LNCAP (cell line): ENCODE measurements around the gene BCL7A.

Source experiments
- TF ChIP-seq, protein P1 (sequence below): fragments of 450-650 bp; IDR thresholded peaks from 2 replicates; pipeline ENCODE4 v1.5.1; 2017; ENCODE audit warnings: mild to moderate bottlenecking

Gene BCL7A

DNA sequence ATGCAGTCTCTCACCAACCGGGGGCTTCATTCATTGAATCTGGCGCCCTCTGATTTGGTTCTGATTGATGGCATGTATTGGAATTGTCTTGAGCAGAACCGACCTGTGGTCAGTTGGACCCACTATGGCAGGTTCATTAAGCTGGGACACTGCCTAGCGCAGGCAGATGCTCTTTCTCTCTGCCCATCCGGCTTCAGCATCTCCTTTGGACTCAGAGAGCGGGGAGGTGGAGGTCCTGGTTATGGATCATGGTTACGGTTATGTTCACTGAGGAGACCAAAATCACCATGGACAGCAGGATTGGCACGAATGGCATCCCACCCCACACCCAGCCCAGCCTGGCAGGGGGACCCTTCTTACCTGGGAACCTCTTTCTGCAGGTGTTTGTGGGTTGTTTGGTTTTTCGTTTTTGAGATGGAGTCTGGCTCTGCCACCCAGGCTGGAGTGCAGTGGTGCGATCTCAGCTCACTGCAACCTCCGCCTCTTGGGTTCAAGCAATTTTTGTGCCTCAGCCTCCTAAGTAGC, 16.4 kb upstream of the BCL7A start:
- TF ChIP-seq, protein P1, sequence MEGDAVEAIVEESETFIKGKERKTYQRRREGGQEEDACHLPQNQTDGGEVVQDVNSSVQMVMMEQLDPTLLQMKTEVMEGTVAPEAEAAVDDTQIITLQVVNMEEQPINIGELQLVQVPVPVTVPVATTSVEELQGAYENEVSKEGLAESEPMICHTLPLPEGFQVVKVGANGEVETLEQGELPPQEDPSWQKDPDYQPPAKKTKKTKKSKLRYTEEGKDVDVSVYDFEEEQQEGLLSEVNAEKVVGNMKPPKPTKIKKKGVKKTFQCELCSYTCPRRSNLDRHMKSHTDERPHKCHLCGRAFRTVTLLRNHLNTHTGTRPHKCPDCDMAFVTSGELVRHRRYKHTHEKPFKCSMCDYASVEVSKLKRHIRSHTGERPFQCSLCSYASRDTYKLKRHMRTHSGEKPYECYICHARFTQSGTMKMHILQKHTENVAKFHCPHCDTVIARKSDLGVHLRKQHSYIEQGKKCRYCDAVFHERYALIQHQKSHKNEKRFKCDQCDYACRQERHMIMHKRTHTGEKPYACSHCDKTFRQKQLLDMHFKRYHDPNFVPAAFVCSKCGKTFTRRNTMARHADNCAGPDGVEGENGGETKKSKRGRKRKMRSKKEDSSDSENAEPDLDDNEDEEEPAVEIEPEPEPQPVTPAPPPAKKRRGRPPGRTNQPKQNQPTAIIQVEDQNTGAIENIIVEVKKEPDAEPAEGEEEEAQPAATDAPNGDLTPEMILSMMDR = no peak

DNA sequence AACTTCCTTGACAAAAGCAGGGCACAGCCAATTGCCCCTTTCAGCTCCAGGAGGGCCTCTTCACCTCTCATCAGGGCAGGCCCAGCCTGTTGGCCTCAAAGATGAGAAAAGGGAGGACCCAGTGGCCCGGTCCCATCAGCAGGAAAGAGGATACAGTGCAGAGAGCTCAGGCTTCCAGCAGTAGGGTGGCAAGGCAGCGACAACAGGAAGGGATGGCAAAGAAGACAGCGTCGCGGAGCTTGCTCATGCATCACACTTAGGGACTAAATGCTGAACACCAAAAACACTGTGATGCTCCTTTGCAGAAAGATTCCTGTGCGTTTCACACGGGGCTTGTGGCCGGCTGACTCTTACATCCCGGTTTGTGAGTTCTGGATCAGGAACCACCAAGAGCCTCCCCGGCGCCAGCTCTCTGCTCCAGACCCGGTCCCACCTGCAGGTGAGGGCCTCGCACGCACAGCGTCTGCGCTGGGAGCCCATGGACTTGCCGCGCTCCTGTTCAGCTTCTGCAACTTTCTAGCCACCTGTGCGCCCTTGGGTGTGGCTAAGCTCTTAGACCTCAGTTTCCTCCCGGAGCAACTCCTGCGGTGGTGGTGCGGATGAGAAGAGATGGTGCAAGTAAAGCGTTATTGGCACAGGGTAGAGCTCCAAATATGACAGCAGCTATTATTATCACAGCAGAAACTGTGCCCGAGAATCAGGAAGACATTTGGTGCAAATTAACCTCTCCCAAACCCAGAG, 15.3 kb upstream of the BCL7A start:
- TF ChIP-seq, protein P1 = no peak

DNA sequence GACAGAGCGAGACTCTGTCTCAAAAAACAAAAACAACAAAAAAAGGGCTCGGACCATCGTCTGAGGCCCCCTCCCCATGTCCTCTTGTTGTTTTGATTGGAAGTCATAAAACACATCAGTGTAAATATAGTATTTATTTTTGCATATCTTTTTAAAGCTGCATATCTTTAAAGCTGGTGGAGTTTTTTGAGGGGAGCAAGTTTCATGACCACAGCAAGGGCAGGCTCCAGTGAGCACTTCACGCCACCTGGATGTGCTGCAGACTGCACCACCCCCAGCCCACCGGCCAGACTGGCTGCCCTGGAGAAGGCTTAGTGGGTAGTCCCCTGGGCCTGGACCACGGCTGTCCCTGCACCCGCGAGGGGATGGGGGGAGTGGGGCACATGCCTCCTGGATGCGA, 11.9 kb upstream of the BCL7A start:
- TF ChIP-seq, protein P1 = no peak

DNA sequence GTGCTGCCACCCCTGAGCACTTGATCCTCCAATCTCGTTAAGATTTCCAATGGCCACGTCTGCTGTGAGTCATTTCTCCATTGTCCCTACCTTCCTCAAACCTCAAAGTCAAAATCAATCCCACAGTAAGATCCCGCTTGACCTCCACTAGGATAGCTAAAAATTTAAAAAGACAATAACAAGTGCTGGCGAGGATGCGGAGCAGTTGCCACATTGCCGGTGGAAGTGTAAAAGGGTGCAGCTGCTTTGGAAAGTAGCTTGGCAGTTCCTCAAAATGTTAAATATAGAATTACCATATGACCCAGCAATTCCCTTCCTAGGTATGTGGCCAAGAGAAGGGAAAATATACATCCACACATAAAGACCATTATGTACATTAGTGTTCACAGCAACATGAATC, 9.5 kb upstream of the BCL7A start:
- TF ChIP-seq, protein P1 = no peak

DNA sequence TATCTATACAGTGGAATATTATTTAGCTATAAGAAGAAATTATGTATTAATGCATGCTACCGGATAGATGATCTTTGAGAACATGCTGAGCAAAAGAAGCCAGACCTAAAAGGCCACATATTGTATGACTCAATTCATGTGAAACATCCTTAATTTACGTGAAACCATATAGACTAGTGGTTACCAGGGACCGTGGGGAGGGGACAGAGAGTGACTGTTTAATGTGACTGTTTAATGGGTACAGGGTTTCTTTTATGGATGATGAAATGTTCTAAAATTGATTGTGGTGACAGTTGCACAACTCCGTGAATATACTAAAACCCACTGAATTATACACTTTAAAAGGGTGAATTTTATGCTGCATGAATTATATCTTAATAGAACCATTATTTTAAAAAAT, 8.5 kb upstream of the BCL7A start:
- TF ChIP-seq, protein P1 = no peak

DNA sequence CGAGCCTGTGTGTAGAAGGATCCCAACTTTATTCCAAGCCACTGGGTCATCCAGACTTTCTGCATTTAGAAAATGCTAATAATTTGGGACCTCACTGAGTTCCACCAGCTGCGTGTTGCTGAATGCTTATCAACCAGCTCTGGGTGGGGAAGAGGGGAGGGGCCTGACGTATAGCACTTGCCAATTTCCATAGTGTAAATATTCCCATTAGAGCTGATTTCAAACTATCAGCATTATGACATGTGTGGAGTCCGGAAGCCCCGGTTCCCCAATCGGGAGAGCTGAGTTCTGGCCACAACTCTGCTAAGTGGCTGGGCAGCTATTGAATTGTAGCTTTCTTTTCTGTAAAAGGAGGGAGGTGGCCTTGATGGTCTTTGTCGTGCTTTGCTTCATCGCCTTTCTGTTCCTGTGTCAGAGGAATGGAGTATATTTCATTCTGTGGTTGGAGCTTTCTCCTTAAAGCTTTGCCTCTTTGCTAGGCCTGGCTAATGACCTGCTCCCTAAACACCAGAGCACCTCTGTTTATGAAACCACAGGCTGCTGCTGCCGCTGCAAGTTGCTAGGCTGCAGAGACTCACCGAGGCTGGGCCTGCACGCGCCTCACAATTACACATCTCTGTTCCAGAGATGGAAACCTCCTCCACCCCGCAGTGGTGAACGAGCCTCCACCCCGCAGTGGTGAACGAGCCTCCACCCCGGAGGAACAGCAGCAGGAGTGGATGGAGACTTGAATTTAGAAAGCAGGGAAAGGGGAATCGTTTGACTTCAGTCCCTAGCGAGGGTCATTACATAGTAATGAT, 7.7 kb upstream of the BCL7A start:
- TF ChIP-seq, protein P1 = no peak

DNA sequence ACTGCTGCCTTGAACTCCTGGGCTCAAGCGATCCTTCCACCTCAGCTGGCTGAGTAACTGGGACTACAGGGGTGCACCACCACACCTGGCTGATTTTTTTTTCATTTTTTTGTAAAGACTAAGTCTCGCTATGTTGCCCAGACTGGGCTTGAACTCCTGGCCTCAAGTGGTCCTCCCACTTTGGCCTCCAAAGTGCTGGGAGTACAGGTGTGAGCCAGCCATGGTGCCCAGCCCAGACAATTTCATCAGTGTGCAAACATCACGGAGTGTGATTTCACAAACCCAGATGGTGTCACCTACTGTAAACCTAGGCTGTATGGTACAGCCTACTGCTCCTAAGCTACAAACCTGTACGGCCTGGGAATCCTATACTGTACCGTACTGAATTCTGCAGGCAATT, 6.9 kb upstream of the BCL7A start:
- TF ChIP-seq, protein P1 = no peak
